Superior temporal gyrus (tissue), 1 donor: ENCODE results near the gene CLCN4.

Experiments used
- DNase-seq: peaks from one replicate; pipeline ENCODE4 v3.0.0-alpha.2; 2016; ENCODE audit errors: extremely low spot score

CLCN4 gene

DNA sequence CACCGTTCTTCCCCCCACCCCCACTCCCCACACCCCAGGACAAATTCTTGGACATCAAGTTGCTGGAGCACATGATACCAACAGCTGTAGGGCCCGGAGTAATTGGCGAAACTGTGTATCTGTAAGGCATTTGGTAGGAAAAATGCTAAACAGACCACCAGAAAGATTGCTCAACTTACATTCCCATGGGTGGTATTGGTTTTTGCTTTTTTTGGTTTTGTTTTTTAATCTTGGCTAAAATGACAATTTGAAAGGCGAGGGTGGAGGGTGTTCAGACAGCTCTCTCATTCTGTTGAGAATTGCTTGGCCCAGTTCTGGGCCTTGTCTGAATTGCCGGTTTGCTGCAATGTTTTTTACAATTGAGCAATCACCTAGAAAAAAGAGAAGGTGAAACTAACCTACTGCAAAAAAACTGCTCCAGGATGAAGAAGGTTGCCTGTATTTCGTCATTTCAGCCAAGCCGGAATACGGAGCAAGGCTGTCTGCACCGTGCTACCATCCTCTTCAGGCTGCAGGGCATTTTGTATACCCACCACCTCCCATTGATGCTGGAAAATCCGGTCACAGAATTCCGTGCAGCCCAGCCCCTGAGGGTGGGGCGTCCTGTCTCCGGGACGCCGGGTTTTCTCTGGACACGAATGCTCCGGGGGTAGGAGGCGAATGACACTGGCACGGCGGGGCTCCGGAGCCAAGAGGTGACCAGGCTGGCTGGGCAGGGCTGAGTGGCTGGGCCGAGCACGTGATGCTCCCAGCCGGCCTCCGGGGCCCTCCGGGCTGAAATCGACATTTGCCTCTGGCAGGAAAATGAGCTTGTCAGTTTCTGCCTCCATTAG is at the start of gene CLCN4:
TSS of gene CLCN4 (plus strand) at position 777 of the 833 bp plus-strand sequence. CDS start 28,058 bp downstream, outside the sequence.
- DNase-seq: peak; percentile 46

GRCh38 chrX:10107483-10107882 is 49.3 kb upstream of the CLCN4 start:
- DNase-seq: no peak

GRCh38 chrX:10108288-10108687 is 48.5 kb upstream of the CLCN4 start:
- no peak for DNase-seq

- peak; percentile 48 for DNase-seq
Observed at GRCh38 chrX:10109695-10110094, 47.1 kb upstream of the CLCN4 start.

DNA sequence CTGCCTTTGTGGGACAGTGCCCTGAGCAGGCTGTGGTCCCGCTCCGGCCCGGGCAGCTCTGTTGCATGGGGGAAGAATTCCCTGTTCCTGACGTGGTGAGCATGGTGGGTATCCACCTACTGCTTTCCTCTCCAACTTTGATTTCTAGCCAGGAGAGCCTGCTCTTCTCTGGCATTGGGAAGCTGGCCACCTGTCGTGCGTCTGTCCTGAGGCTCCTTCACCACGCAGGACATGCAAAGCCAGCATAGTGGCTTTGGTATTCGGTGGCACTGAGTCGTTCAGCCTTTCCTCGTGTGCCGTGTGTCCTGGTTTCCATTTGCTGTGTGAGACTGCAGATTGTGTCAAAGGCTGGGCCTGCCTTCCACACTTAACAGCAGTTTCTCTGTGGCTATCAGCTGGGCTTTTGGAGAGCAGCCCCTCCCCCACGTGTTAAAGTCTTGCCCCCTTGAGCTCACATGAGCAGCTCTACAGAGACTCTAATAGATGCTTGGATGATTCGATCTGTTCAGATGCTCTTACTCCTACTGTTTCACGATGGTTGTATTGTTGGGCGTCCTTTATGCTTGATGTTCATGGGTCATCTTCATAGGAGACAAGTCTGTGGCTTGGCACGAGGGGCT is 46.3 kb upstream of the CLCN4 start:
- no peak for DNase-seq

DNA sequence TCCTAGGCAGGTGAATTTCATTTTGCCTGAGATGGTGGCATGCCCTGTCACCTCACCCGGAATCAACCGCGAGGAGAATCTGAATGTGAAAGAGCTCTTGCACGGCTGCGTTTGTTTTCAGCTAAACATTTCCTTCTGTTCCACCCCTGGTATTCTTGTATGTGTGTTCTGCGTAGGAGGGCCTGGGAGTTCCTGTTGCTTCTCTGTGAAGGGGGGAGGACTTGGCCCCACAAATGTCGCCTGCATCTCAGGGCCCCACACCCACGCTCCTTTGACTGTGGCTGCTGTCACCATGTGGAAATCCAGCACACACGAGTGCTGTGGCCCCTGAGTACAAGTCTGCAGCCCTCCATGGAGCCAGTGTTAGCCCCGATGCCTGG is 45.8 kb upstream of the CLCN4 start:
- no peak for DNase-seq

GRCh38 chrX:10111364-10112148 is 45.2 kb upstream of the CLCN4 start:
- DNase-seq: no peak

GRCh38 chrX:10112510-10112909 is 44.3 kb upstream of the CLCN4 start:
- DNase-seq: no peak

GRCh38 chrX:10115082-10115481 is 41.7 kb upstream of the CLCN4 start:
- no peak for DNase-seq

DNA sequence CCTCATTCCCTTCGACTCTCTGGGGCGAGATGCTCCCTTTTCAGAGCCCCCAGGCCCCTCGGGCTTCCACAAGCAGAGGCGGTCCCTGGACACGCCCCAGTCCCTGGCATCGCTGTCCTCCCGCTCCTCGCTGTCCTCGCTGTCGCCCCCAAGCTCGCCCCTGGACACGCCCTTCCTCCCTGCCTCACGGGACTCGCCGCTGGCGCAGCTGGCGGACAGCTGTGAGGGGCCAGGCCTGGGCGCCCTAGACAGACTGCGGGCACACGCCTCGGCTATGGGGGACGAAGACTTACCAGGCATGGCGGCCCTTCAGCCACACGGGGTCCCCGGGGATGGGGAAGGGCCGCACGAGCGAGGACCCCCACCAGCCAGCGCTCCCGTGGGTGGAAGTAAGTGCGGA is 39.5 kb upstream of the CLCN4 start:
- no peak for DNase-seq

DNA sequence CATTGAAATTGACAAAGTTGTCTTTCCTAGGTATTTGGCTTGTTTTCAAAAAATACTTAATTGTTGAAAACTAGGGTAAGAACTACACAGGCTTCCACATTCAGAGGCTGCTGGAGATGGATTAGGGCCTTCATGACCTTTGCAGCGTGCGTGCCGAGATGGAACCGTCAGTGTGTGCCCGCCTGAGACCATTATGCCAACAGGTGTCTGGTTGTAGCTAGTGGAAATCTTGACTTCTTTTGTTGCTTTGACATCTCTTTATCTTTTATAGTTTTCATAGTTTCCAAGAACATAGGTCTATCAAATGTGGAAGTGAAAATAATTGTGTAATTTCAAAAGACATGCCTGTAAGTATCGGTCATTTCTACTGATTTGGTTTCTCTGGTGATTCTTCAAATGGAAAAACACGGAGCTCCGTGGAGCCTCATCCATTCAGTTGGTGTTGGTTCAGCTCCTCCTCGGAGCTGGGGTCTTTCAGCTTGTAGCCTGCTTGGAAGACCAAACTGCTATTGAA is 38.9 kb upstream of the CLCN4 start:
- no peak for DNase-seq

- DNase-seq: no peak
Observed at GRCh38 chrX:10118530-10118929, 38.2 kb upstream of the CLCN4 start.

GRCh38 chrX:10119399-10119990 is 37.3 kb upstream of the CLCN4 start:
- DNase-seq: peak; percentile 84

DNA sequence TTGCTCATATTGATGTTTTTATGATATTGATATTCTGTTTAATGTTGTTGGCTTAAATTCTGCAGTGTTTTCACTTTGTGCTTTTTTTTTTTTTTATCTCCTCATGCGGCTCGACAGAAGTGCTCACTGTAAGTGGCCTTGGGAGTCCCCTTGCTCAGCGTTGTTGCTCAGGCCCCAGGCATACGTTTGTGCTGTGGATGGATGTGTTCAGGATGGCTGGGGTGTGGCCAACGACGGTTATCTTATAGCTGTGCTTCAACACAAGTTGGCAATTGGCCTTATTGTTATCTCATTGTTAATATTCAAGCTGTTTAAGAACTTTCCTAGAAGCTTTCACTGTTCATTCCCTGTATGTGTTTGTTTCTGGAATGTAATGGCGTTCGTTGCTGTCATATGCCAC is 36.4 kb upstream of the CLCN4 start:
- no peak for DNase-seq

- DNase-seq: no peak
Observed at GRCh38 chrX:10120828-10121227, 35.9 kb upstream of the CLCN4 start.

- no peak for DNase-seq
Observed at GRCh38 chrX:10121787-10122186, 35.0 kb upstream of the CLCN4 start.

DNA sequence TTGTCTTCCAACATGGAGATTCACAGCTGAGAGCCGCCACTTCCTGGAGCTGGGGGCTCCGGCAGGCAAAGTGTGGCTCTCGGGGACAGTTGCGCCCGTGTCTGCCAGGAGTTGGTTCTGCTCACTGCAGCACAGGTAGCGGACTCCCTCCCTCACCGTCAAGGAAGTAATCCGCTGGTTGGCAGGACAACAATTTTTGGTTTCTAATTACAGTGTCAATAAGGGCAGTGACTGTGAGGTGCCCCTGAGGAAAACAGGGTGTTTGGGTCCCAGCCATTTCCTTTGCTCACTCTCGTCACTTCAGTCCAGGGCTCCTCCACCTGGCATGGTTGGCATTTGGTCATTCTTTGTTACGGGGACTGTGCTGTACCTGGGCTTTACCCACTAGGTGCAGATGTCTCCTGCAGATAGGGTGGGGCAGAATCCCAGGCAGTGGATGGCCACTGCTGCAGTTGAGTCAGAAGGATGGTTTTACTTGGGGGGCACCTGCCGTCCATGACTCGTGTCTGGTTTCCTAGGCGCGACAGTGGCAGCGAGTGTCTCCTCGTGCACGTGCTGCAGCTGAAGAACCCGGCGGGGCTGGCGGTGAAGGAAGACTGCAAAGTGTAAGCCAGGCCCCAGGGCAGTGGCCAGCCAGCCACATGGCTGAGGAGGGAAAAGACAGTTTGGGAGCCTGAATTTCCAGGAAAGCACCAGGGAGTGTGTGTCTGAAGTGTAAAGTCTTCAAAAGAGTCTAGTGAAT is 32.1 kb upstream of the CLCN4 start:
- no peak for DNase-seq

GRCh38 chrX:10125248-10125615 is 31.5 kb upstream of the CLCN4 start:
- no peak for DNase-seq

- DNase-seq: no peak
Observed at GRCh38 chrX:10126044-10126443, 30.7 kb upstream of the CLCN4 start.

DNA sequence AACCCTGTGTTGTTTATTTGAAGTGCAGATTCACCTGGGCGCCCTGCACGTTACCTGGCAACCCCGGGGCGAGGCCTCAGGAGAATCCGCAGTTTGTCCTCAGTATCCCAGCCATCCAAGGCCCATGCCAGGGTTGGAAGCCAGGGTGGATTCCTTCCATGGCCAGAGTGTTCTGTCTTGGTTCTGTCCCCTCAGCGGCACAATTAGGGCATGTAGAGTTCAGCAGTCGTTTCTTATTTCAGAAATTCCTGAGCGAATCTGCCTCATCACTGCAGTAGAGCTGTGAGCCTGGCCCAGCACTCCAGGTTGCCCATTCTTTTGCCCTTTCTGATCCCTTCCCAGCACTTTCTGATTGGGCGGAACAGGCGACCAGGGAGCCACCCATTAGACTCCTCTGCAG is 29.9 kb upstream of the CLCN4 start:
- DNase-seq: no peak

DNA sequence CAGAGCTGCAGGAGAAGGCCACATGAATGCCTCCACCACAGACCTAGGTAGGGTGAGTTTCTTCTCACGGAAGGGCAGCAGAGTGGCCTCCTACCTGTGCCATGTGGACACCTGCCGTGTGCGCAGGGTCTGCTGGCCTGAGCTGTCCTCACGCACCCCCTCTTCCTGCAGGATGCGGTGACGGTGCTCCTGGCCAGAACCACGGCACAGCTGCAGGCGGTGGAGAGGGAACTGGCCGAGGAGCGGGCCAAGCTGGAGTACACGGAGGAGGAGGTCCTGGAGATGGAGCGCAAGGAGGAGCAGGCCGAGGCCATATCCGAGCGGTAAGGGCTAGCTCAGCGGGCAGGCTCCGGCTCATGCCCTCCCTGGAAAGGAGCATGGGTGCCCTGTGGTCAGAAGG is 28.4 kb upstream of the CLCN4 start:
- no peak for DNase-seq
